ENCODE data around the gene PSG6. TPM values are rescaled to one million over a fixed set of nuclear protein-coding genes. Genes with fewer than 3 reads are reported as not detected.

PSG6 gene
- total and polyA plus RNA-seq, 10 of the 15 experiments (the other 5 are each of a cell fraction or from before 2014, with no cell fraction given), result not detected

GRCh38 chr19:42879613-42880012 lies 38.1 kb downstream of the PSG6 start, which contains the start of gene PSG1:
TSS of gene PSG1 (minus strand) at chr19:42879713. CDS start at chr19:42879581, 132 bp downstream.
- Histone ChIP-seq H3K36me3 (ENCODE audit: control insufficient read depth in 2 of 2, insufficient read depth in 2 of 2, low read length in 1 of 2) (no peaks in the 10 kb centered on the region), H4K20me1 (ENCODE audit: control insufficient read depth, insufficient read depth) (no peaks in the 10 kb centered on the region), H3K4me3 (no peak within 1 kb of the TSS), H3K9ac (ENCODE audit: control insufficient read depth, insufficient read depth, low read length) (no peak within 1 kb of the TSS), H3K4me2 (ENCODE audit: control insufficient read depth, insufficient read depth) (no peak within 1 kb of the TSS), H3K27me3 (replicated peaks in 1 of 2; ENCODE audit: control insufficient read depth in 2 of 2, insufficient read depth in 2 of 2, low read length in 1 of 2) (no peaks in the 10 kb centered on the region), H3K79me2 (ENCODE audit: control insufficient read depth, insufficient read depth, low read length) (no peaks in the 10 kb centered on the region), H2AFZ (ENCODE audit: control insufficient read depth, low read depth, low read length) (no peak within 1 kb of the TSS), H3K27ac (ENCODE audit: control insufficient read depth, insufficient read depth) (no peak within 1 kb of the TSS), H3K4me1 (ENCODE audit: control insufficient read depth, insufficient read depth, low read length) (no peaks in the 10 kb centered on the region), H3K9me3 (replicated peaks; ENCODE audit: control insufficient read depth, insufficient read depth, low read length) (no peaks in the 10 kb centered on the region)
- ChIA-PET CTCF (no interaction called here), POLR2A (no interaction called here), RAD21 (ENCODE audit: unreplicated experiment) (no interaction called here), SMC1A (ENCODE audit: uncharacterized antibody, unreplicated experiment) (no interaction called here)
- in situ Hi-C loops (cut with MboI) (no loop called here), intact Hi-C loops (cut with micrococcal nuclease; ENCODE audit: unreplicated experiment) (no loop called here)
- no TSS peak for BruUV-seq (replicated peaks)
- FAIRE-seq (no peak), DNase-seq (ENCODE audit: low read depth, low spot score) (no peak), ATAC-seq (no peak)
- WGBS (ENCODE audit: insufficient coverage, insufficient replicate concordance, low lambda C conversion rate, missing lambda C conversion rate), result 0% methylated on average over 1 of the region's 2 CpGs
- TF ChIP-seq BCLAF1 (IDR thresholded peaks at IDR 0.05) (no peak), USF1 (IDR thresholded peaks at IDR 0.05; ENCODE audit: borderline replicate concordance, extremely low read length, insufficient read depth, low read depth, low read length) (no peak), SKIL (IDR thresholded peaks at IDR 0.05; ENCODE audit: low read depth, poor library complexity, severe bottlenecking) (no peak), MYB (IDR thresholded peaks at IDR 0.05; ENCODE audit: borderline replicate concordance, low read depth, low read length) (no peak), ZBED1 (IDR thresholded peaks at IDR 0.05; ENCODE audit: borderline replicate concordance) (no peak), ZBTB40 (IDR thresholded peaks at IDR 0.05; ENCODE audit: borderline replicate concordance) (no peak), CUX1 (IDR thresholded peaks at IDR 0.05; ENCODE audit: insufficient replicate concordance, low read depth, low read length) (no peak)

Data from GM12878 (cell line).